ENCODE data around the gene ZNF646.

ZNF646 gene

GRCh38 chr16:31133046-31133501 lies 58.9 kb downstream of the ZNF646 start:
- no peak for DNase-seq (ENCODE audit: low spot score)
